H1 (cell line): ENCODE results near the gene AGBL5. TPM values are rescaled to one million over a fixed set of nuclear protein-coding genes. Genes with fewer than 3 reads are reported as not detected.

ENCODE experiments used
- CTCF ChIA-PET: fragments of 300-600 bp; sonication (Branson Sonifier 250); formaldehyde crosslinking; loops from one replicate; lab custom pipeline; 2021; ENCODE audit not compliant: partially characterized antibody; lab: Charles Lee
- POLR2A ChIA-PET: fragments of 300-600 bp; sonication (Branson Sonifier 250); formaldehyde crosslinking; loops from one replicate; lab custom pipeline; 2021; ENCODE audit warnings: inconsistent platforms; ENCODE audit not compliant: partially characterized antibody; lab: Charles Lee
- DNase-seq, 2 experiments: peaks; one replicate each; pipeline versions ENCODE4 v3.0.0 to v3.0.0-alpha.2; 2010 to 2022; ENCODE audit warnings: low spot score in 2 of 2, low read depth in 1 of 2, mixed read lengths in 1 of 2
- FAIRE-seq: peaks from 2 replicates; lab custom pipeline; 2011; peaks lifted over from hg19 to GRCh38; lab: Jason Lieb, UNC
- H2AFZ ChIP-seq: 2 replicates; pipeline ENCODE4 v1.8.1; 2012; ENCODE audit warnings: low read length, inconsistent platforms
- H2AK5ac ChIP-seq: 2 replicates; pipeline ENCODE4 v1.6.1; 2013; ENCODE audit warnings: low read depth, low read length
- H2BK120ac ChIP-seq: replicated peaks from 2 replicates; pipeline ENCODE3; 2013; ENCODE audit warnings: low read depth, low read length, inconsistent platforms
- H2BK12ac ChIP-seq: 2 replicates; pipeline ENCODE4 v1.6.1; 2013; ENCODE audit warnings: low read depth, low read length
- H2BK15ac ChIP-seq: 2 replicates; pipeline ENCODE4 v1.6.1; 2013; ENCODE audit warnings: low read length
- H2BK20ac ChIP-seq: 2 replicates; pipeline ENCODE4 v1.6.1; 2013; ENCODE audit warnings: low read length
- H2BK5ac ChIP-seq: 2 replicates; pipeline ENCODE4 v1.6.1; 2013; ENCODE audit warnings: low read depth, low read length
- H3K14ac ChIP-seq: 2 replicates; pipeline ENCODE4 v1.6.1; 2013; ENCODE audit warnings: inconsistent platforms; ENCODE audit not compliant: insufficient read length
- H3K18ac ChIP-seq: 2 replicates; pipeline ENCODE4 v1.6.1; 2013; ENCODE audit warnings: low read length; ENCODE audit errors: extremely low read depth
- H3K23ac ChIP-seq: 2 replicates; pipeline ENCODE4 v1.6.1; 2013; ENCODE audit warnings: inconsistent platforms; ENCODE audit not compliant: insufficient read length
- H3K23me2 ChIP-seq: 2 replicates; pipeline ENCODE4 v1.6.1; 2013; ENCODE audit warnings: low read depth, low read length
- H3K27ac ChIP-seq: 2 replicates; pipeline ENCODE4 v1.6.1; 2011; ENCODE audit warnings: low read depth, low read length, inconsistent platforms
- H3K27me3 ChIP-seq, 4 experiments: replicated peaks in 1 of 4; 1 replicate in 1 of 4; 2 replicates in 3 of 4; pipeline versions ENCODE4 v1.6.1 to v1.8.1; 2011 to 2013; ENCODE audit warnings: low read length in 3 of 4, mild to moderate bottlenecking in 3 of 4, inconsistent platforms in 2 of 4, mixed read lengths in 2 of 4, moderate library complexity in 1 of 4; ENCODE audit not compliant: control insufficient read depth in 3 of 4, insufficient read depth in 3 of 4; ENCODE audit errors: extremely low read depth in 1 of 4
- H3K36me3 ChIP-seq, 4 experiments: 2 replicates each; pipeline versions ENCODE4 v1.6.1 to v1.8.1; 2011 to 2013; ENCODE audit warnings: mild to moderate bottlenecking in 4 of 4, low read length in 3 of 4, moderate library complexity in 2 of 4, control low read depth in 1 of 4, inconsistent platforms in 1 of 4; ENCODE audit not compliant: insufficient read depth in 4 of 4, control insufficient read depth in 2 of 4
- H3K4ac ChIP-seq: replicated peaks from 2 replicates; pipeline ENCODE3; 2013; ENCODE audit warnings: low read length, low read depth, mixed read lengths, inconsistent platforms; ENCODE audit not compliant: insufficient read length
- H3K4me1 ChIP-seq, 4 experiments: replicated peaks in 1 of 4; 1 replicate in 1 of 4; 2 replicates in 3 of 4; pipeline versions ENCODE4 v1.6.1 to v1.8.1; 2011 to 2013; ENCODE audit warnings: low read length in 3 of 4, inconsistent platforms in 2 of 4, mixed read lengths in 1 of 4; ENCODE audit not compliant: insufficient read depth in 4 of 4, control insufficient read depth in 3 of 4
- H3K4me2 ChIP-seq, 2 experiments: 2 replicates each; pipeline versions ENCODE4 v1.6.1 to v1.8.1; 2011 to 2013; ENCODE audit warnings: low read depth in 2 of 2, low read length in 2 of 2, control low read depth in 1 of 2, inconsistent platforms in 1 of 2, mild to moderate bottlenecking in 1 of 2; ENCODE audit not compliant: insufficient read depth in 1 of 2
- H3K4me3 ChIP-seq, 4 experiments: fragments of 200-600, 300-600 bp in 1 of 4; sonication (generic), shearing (Covaris generic), sonication (Bioruptor Twin) in 1 of 4; 2 replicates each; pipeline versions ENCODE4 v1.5.1 to v1.8.1; 2011 to 2016; ENCODE audit warnings: low read length in 4 of 4, low read depth in 3 of 4, control low read depth in 2 of 4, inconsistent platforms in 2 of 4, mild to moderate bottlenecking in 2 of 4, mixed read lengths in 1 of 4, moderate library complexity in 1 of 4; ENCODE audit not compliant: insufficient read depth in 2 of 4; ENCODE audit errors: extremely low read depth in 1 of 4
- H3K56ac ChIP-seq: replicated peaks from 2 replicates; pipeline ENCODE3; 2013; ENCODE audit warnings: low read depth, mild to moderate bottlenecking, mixed read lengths, low read length, inconsistent platforms; ENCODE audit not compliant: insufficient read length
- H3K79me1 ChIP-seq: 2 replicates; pipeline ENCODE4 v1.6.1; 2013; ENCODE audit warnings: low read depth, low read length, control low read depth
- H3K79me2 ChIP-seq, 2 experiments: 2 replicates each; pipeline versions ENCODE4 v1.6.1 to v1.8.1; 2012 to 2013; ENCODE audit warnings: low read length in 2 of 2, mild to moderate bottlenecking in 2 of 2, inconsistent platforms in 1 of 2; ENCODE audit not compliant: insufficient read depth in 2 of 2, control insufficient read depth in 1 of 2
- H3K9ac ChIP-seq, 4 experiments: replicated peaks in 1 of 4; 1 replicate in 1 of 4; 2 replicates in 3 of 4; pipeline versions ENCODE4 v1.6.1 to v1.8.1; 2011 to 2013; ENCODE audit warnings: low read depth in 3 of 4, low read length in 3 of 4, control low read depth in 2 of 4, mild to moderate bottlenecking in 2 of 4, moderate library complexity in 2 of 4, inconsistent platforms in 1 of 4; ENCODE audit errors: extremely low read depth in 1 of 4
- H3K9me3 ChIP-seq, 2 experiments: 2 replicates each; pipeline versions ENCODE4 v1.6.1 to v1.8.1; 2012 to 2013; ENCODE audit warnings: mild to moderate bottlenecking in 2 of 2, moderate library complexity in 2 of 2, control low read depth in 1 of 2, inconsistent platforms in 1 of 2, low read depth in 1 of 2, low read length in 1 of 2, mixed read lengths in 1 of 2; ENCODE audit not compliant: insufficient read depth in 2 of 2
- H4K20me1 ChIP-seq, 2 experiments: replicated peaks in 1 of 2; 2 replicates each; pipeline versions ENCODE3 to v1.8.1; 2011 to 2013; ENCODE audit warnings: inconsistent platforms in 2 of 2, low read length in 2 of 2, mild to moderate bottlenecking in 1 of 2; ENCODE audit not compliant: insufficient read depth in 2 of 2, control insufficient read depth in 1 of 2
- H4K5ac ChIP-seq: 2 replicates; pipeline ENCODE4 v1.6.1; 2013; ENCODE audit warnings: low read length, low read depth, mixed read lengths, inconsistent platforms; ENCODE audit not compliant: insufficient read length
- H4K8ac ChIP-seq: 2 replicates; pipeline ENCODE4 v1.8.0; 2013; ENCODE audit warnings: mild to moderate bottlenecking, moderate library complexity, low read length, inconsistent platforms; ENCODE audit not compliant: insufficient read depth; ENCODE audit errors: extremely low read depth
- H4K91ac ChIP-seq: replicated peaks from 2 replicates; pipeline ENCODE3; 2013; ENCODE audit warnings: low read length, mixed read lengths, inconsistent platforms; ENCODE audit not compliant: insufficient read length
- CBX5 ChIP-seq: fragments of 300-800, 300-1000 bp; sonication (generic); IDR thresholded peaks from 2 replicates; pipeline ENCODE4 v1.7.1; 2016; ENCODE audit warnings: antibody characterized with exemption, low read length, low read depth
- HDAC2 ChIP-seq, 2 experiments: fragments of 300-600 bp in 1 of 2; sonication (generic) in 1 of 2; IDR thresholded peaks; 2 replicates each; pipeline ENCODE4 v1.6.1; 2011 to 2012; ENCODE audit warnings: low read depth in 2 of 2, low read length in 2 of 2, mild to moderate bottlenecking in 2 of 2, moderate library complexity in 2 of 2, borderline replicate concordance in 1 of 2, inconsistent platforms in 1 of 2
- SP2 ChIP-seq: IDR thresholded peaks from 2 replicates; pipeline ENCODE4 v1.6.1; 2012; ENCODE audit warnings: mild to moderate bottlenecking, low read length, inconsistent platforms
- WGBS, 2 experiments: shearing (Covaris generic) in 1 of 2; methylation state at CpG; one replicate each; pipeline versions ENCODE4 v1.1.6 to v1.1.7; 2013 to 2015; ENCODE audit warnings: low lambda C conversion rate in 2 of 2, mixed read lengths in 2 of 2, inconsistent platforms in 1 of 2, low coverage in 1 of 2, missing lambda C conversion rate in 1 of 2; ENCODE audit not compliant: insufficient replicate concordance in 2 of 2, insufficient coverage in 1 of 2, insufficient read length in 1 of 2; ENCODE audit errors: extremely low coverage in 1 of 2, missing lambda C conversion rate in 1 of 2; 5-methylcytosine and 5-hydroxymethylcytosine counted together
- polyA plus RNA-seq, 7 experiments: library from polyadenylated mRNA; depleted of rRNA in 3 of 7; stranded (reverse) in 5 of 7; unstranded in 2 of 7; fragments of >200 nt in 5 of 7; fragments of 200-250 nt in 2 of 7; gene quantifications; 1 replicate in 5 of 7; 2 replicates in 1 of 7; 4 replicates in 1 of 7; pipeline versions ENCODE4 v1.2.1 to v1.2.3, GENCODE V29; 2011 to 2013; ENCODE audit warnings: missing spikeins in 2 of 7, mixed read lengths in 2 of 7
- total RNA-seq: library from RNA; stranded (reverse); fragmentation: NEBNext Ultra II Directional; extraction: Animal tissue kit (Norgen Biotek cat#: 25700); gene quantifications from 2 replicates; pipeline ENCODE4 v1.2.1, GENCODE V29; 2021

The AGBL5 gene
- total and polyA plus RNA-seq, 2 of the 8 experiments (the other 6 are each of a cell fraction or from before 2014, with no cell fraction given): 45.4 to 62.0 TPM

GRCh38 chr2:27021253-27022049 is 30.0 kb upstream of the AGBL5 start:
- peaks cover 0 to 11% of the 10 kb centered on the region in 2 experiments for H4K20me1 ChIP-seq
- H2BK12ac ChIP-seq: no peak overlapping the region
- H2AK5ac ChIP-seq: no peak overlapping the region
- no peaks in the 10 kb centered on the region for H3K9me3 ChIP-seq
- H2BK15ac ChIP-seq: no peak overlapping the region
- no peak overlapping the region for H3K56ac ChIP-seq
- H4K5ac ChIP-seq: no peak overlapping the region
- H3K18ac ChIP-seq: no peak overlapping the region
- H3K79me2 ChIP-seq: no peaks in the 10 kb centered on the region
- no peak overlapping the region for H2BK5ac ChIP-seq
- FAIRE-seq (no peak), DNase-seq (no peak)
- POLR2A ChIA-PET: interaction anchor here (1.2 kb wide), 1 partner anchor 32 kb away, joined by 3 read pairs; no protein-coding TSS in a partner anchor
- no peak overlapping the region for H3K4me2 ChIP-seq
- H3K4me1 ChIP-seq: peaks cover 0 to 6% (median 5%) of the 10 kb centered on the region in 4 experiments; a peak in 3 of 7 replicates
- H4K91ac ChIP-seq: no peak overlapping the region
- H3K23me2 ChIP-seq: no peaks in the 10 kb centered on the region
- H3K27me3 ChIP-seq: no peaks in the 10 kb centered on the region; a peak in 1 of 7 replicates
- CTCF ChIA-PET: interaction anchor here (0.6 to 7.2 kb wide), 9 partner anchors 12 to 176 kb away, joined by 3 to 122 read pairs (median 5); partner anchors contain the start of genes ABHD1 and TMEM214
- TF ChIP-seq HDAC2 (IDR thresholded peaks at IDR 0.05; ENCODE audit: borderline replicate concordance in 1 of 2, low read depth in 2 of 2, low read length in 2 of 2) (no peak), SP2 (no peak), CBX5 (no peak)
- H3K4me3 ChIP-seq: no peak overlapping the region
- H2AFZ ChIP-seq: no peak overlapping the region
- H2BK120ac ChIP-seq: no peak overlapping the region
- H3K79me1 ChIP-seq: no peaks in the 10 kb centered on the region
- H3K4ac ChIP-seq: no peak overlapping the region
- H4K8ac ChIP-seq: no peak overlapping the region
- WGBS, 2 experiments: 82% methylated on average over 11 of the region's 11 CpGs; no CpG with 5 or more reads in 1 of the 2 experiments
- no peak overlapping the region for H3K14ac ChIP-seq
- H2BK20ac ChIP-seq: no peak overlapping the region
- no peak overlapping the region for H3K23ac ChIP-seq
- no peak overlapping the region for H3K27ac ChIP-seq
- H3K9ac ChIP-seq: no peak overlapping the region
- peaks cover 0 to 3% (median 0%) of the 10 kb centered on the region in 4 experiments; a peak in 1 of 8 replicates for H3K36me3 ChIP-seq
